Thyroid gland (tissue), 4 donors: ENCODE results near the gene CPNE2. TPM values are rescaled to one million over a fixed set of nuclear protein-coding genes. Genes with fewer than 3 reads are reported as not detected.

Experiments
- DNase-seq, 2 donors: peaks; one replicate each; pipeline ENCODE4 v3.0.0-alpha.2; 2019
- H3K27ac ChIP-seq, 3 donors: fragments of 200-600 bp; sonication (generic); 1 replicate in 2 of 3; 2 replicates in 1 of 3; pipeline ENCODE4 v1.5.1; 2016 to 2019; ENCODE audit warnings: mild to moderate bottlenecking in 1 of 3, moderate library complexity in 1 of 3
- H3K27me3 ChIP-seq: fragments of 200-600 bp; sonication (generic); one replicate; pipeline ENCODE4 v1.5.1; 2019
- H3K36me3 ChIP-seq, 2 donors: fragments of 200-600 bp; sonication (generic); one replicate each; pipeline ENCODE4 v1.5.1; 2016 to 2019
- H3K4me1 ChIP-seq, 2 donors: fragments of 200-600 bp; sonication (generic); one replicate each; pipeline ENCODE4 v1.5.1; 2017 to 2019
- H3K4me3 ChIP-seq, 3 donors: fragments of 200-600 bp; sonication (generic); replicated peaks in 1 of 3; 1 replicate in 2 of 3; 2 replicates in 1 of 3; pipeline ENCODE4 v1.5.1; 2016; ENCODE audit warnings: mild to moderate bottlenecking in 1 of 3
- H3K9me3 ChIP-seq: fragments of 200-600 bp; sonication (generic); one replicate; pipeline ENCODE4 v1.5.1; 2017
- POLR2A ChIP-seq, 2 donors: fragments of 450-650 bp; IDR thresholded peaks; one replicate each; pipeline ENCODE4 v1.6.1; 2017; ENCODE audit warnings: antibody characterized with exemption in 2 of 2, mild to moderate bottlenecking in 2 of 2, moderate library complexity in 1 of 2
- WGBS, 2 donors: methylation state at CpG; one replicate each; pipeline ENCODE4 v1.1.5; 2017; 5-methylcytosine and 5-hydroxymethylcytosine counted together
- intact Hi-C: fragments of 100-400 bp; cut with DNase I; formaldehyde crosslinking; loops from one replicate; pipeline ENCODE4 v1.15.1; 2023
- total RNA-seq, 4 donors: library from RNA; depleted of rRNA; stranded (reverse); fragments of >200 nt; gene quantifications; one replicate each; pipeline ENCODE4 v1.2.3, GENCODE V29; 2016
- TF ChIP-seq, protein P1 (sequence below), 6 experiments: fragments of 200-600 bp in 3 of 6; fragments of 450-650 bp in 3 of 6; sonication (generic) in 3 of 6; IDR thresholded peaks; one replicate each; pipeline ENCODE4 v1.5.1; 2016 to 2019; ENCODE audit warnings: antibody characterized with exemption in 6 of 6, mild to moderate bottlenecking in 2 of 6, inconsistent platforms in 1 of 6, moderate library complexity in 1 of 6

Gene CPNE2
- total RNA-seq, 4 donors from 2014 or later, result 26.6 to 33.3 (median 29.2) TPM

DNA sequence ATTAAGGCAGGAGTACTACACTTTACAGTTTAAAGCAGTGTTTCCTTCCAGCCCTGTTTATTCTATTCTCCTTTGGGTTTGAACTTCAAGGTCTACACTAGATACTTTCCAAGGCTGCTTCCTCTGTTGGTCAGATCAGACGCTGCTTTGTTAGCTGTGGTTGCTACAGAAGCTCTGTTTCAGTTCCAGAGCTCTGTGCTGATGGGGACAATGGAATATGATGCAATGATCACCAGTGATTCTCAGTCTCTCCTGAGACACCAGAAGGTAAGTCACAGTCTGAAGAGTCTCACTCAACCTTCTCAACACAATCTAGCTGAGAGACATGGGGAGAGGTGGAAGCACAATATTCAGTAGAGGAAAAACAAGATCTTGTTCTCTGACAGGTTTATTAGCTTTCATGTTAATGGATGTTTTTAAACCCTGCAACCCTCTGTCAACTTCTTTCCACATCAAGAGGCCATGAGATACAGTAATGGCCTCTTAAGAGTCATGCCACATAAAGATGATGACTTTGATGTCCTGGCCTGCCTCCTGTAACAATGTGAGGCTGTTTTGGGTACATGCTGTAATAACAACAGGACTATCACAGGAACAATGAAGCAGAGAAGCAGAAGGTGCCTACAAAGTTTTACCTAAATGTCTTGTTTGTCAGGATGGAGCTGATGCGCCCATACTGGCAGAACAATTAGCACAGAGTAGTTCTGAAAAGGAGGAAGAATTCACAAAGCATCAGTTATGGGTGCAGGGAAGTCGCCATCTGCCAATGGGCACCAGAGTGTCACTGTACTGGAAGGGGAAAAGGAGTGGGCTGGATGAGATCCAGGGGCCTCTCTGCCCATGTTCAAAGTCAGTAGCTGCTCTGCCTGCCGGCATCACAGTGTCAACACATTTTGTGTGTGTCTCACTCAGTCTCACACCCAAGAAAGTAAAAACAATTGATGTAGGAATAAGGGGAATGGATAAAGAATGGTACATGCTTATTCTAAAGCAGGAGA, 60.0 kb downstream of the CPNE2 start:
- Histone ChIP-seq H3K4me1 (peaks cover 29 to 53% of the 10 kb centered on the region in 2 donors), H3K36me3 (peaks cover 15 to 17% of the 10 kb centered on the region in 2 donors), H3K27me3 (no peaks in the 10 kb centered on the region), H3K4me3 (no peak overlapping the region), H3K27ac (peak overlapping the region in 2 of 3 donors; percentile 63 to 88), H3K9me3 (no peaks in the 10 kb centered on the region)
- DNase-seq, result peak; percentile 39 to 43
- intact Hi-C loops, result no loop called here
- 69 to 76% methylated on average over 4 of the region's 4 CpGs for WGBS, 2 donors
- TF ChIP-seq POLR2A (IDR thresholded peaks at IDR 0.05), result no peak
- TF ChIP-seq, protein P1, sequence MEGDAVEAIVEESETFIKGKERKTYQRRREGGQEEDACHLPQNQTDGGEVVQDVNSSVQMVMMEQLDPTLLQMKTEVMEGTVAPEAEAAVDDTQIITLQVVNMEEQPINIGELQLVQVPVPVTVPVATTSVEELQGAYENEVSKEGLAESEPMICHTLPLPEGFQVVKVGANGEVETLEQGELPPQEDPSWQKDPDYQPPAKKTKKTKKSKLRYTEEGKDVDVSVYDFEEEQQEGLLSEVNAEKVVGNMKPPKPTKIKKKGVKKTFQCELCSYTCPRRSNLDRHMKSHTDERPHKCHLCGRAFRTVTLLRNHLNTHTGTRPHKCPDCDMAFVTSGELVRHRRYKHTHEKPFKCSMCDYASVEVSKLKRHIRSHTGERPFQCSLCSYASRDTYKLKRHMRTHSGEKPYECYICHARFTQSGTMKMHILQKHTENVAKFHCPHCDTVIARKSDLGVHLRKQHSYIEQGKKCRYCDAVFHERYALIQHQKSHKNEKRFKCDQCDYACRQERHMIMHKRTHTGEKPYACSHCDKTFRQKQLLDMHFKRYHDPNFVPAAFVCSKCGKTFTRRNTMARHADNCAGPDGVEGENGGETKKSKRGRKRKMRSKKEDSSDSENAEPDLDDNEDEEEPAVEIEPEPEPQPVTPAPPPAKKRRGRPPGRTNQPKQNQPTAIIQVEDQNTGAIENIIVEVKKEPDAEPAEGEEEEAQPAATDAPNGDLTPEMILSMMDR (IDR thresholded peaks at IDR 0.05), result no peak

DNA sequence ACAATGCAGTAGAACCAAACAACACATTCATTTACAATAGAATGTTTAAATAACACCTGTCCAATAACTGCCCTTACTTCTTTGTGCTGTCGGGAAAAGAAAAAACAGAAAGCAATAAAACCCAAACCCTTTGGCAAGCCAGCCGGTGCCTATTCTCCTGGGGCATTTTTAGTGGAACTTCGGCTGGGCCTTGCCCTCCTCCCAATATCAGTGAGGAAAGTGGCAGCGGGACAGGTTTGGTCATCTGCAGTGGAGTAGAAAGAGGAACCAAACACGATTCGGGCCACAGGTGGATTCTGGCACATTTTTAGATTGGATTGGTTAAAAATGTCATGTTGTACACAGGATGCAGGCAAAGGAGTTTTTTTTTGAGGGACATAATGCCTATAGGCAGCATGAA, 61.5 kb downstream of the CPNE2 start:
- Histone ChIP-seq H3K4me1 (peaks cover 21 to 39% of the 10 kb centered on the region in 2 donors), H3K27ac (no peak overlapping the region), H3K36me3 (peaks cover 15 to 20% of the 10 kb centered on the region in 2 donors), H3K9me3 (no peaks in the 10 kb centered on the region), H3K27me3 (no peaks in the 10 kb centered on the region), H3K4me3 (no peak overlapping the region)
- intact Hi-C loops, result no loop called here
- 91 to 95% methylated on average over 6 of the region's 6 CpGs for WGBS, 2 donors
- no peak for DNase-seq
- no peak for TF ChIP-seq POLR2A (IDR thresholded peaks at IDR 0.05)
- TF ChIP-seq, protein P1 (IDR thresholded peaks at IDR 0.05), result no peak

DNA sequence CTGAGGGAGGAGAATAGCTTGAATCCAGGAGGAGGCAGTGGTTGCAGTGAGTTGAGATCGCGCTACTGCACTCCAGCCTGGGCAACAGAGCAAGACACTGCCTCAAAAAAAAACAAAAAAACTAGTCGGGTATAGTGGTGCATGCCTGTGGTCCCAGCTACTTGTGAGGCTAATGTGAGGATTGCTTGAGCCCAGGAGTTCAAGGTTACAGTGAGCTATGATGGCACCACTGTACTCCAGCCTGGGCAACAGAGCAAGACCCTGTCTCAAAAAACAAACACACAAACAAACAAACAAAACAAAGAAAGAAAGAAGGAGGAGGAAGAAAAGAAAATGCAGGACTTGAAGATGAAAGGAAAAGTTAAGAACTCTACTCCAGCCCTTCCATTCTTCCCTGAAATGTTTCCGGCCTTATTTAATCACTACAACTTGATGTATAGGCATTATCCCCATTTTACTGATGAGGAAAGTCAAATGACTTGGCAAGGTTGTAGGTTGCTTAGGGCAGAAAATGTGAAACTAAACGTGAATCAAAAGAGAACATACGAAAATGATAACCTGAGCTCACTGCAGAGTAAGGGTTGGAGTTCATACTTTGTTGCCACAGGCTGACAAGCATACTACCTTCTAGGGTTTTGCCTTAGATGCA, 63.4 kb downstream of the CPNE2 start:
- Histone ChIP-seq H3K9me3 (no peaks in the 10 kb centered on the region), H3K4me1 (peaks cover 10 to 19% of the 10 kb centered on the region in 2 donors), H3K27ac (no peak overlapping the region), H3K27me3 (no peaks in the 10 kb centered on the region), H3K36me3 (peaks cover 18 to 20% of the 10 kb centered on the region in 2 donors), H3K4me3 (no peak overlapping the region)
- TF ChIP-seq, protein P1 (IDR thresholded peaks at IDR 0.05), result no peak
- TF ChIP-seq POLR2A (IDR thresholded peaks at IDR 0.05), result no peak
- 86 to 87% methylated on average over 6 of the region's 6 CpGs for WGBS, 2 donors
- intact Hi-C loops, result no loop called here
- DNase-seq, result no peak

DNA sequence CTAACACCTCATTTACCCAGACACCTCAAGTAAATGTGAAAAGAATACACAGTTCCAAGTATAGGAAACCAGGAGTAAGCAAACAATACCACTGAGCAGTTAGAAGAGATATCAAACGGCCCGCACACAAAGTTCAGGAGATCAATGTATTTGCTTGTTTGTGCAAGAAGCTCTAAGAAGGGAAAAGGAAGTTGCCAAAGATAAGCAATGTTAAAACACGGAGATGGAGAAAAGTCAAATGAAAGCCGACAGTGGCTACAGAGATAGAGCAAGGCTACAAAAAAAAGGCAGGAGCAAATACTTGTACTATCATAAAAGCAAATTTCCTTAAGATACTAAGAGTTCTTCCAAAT, 63.9 kb downstream of the CPNE2 start:
- TF ChIP-seq POLR2A (IDR thresholded peaks at IDR 0.05), result no peak
- TF ChIP-seq, protein P1 (IDR thresholded peaks at IDR 0.05), result no peak
- intact Hi-C loops, result no loop called here
- Histone ChIP-seq H3K4me1 (peaks cover 5 to 14% of the 10 kb centered on the region in 2 donors), H3K4me3 (no peak overlapping the region), H3K36me3 (peaks cover 18 to 20% of the 10 kb centered on the region in 2 donors), H3K27ac (no peak overlapping the region), H3K27me3 (no peaks in the 10 kb centered on the region), H3K9me3 (no peaks in the 10 kb centered on the region)
- no peak for DNase-seq
- 78 to 79% methylated on average over 4 of the region's 4 CpGs for WGBS, 2 donors
